Measurements from ENCODE around the gene RHOV.
A peak's percentile ranks its signal among the peaks of the same experiment; 100 is the strongest.

RHOV gene, protein sequence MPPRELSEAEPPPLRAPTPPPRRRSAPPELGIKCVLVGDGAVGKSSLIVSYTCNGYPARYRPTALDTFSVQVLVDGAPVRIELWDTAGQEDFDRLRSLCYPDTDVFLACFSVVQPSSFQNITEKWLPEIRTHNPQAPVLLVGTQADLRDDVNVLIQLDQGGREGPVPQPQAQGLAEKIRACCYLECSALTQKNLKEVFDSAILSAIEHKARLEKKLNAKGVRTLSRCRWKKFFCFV

DNA sequence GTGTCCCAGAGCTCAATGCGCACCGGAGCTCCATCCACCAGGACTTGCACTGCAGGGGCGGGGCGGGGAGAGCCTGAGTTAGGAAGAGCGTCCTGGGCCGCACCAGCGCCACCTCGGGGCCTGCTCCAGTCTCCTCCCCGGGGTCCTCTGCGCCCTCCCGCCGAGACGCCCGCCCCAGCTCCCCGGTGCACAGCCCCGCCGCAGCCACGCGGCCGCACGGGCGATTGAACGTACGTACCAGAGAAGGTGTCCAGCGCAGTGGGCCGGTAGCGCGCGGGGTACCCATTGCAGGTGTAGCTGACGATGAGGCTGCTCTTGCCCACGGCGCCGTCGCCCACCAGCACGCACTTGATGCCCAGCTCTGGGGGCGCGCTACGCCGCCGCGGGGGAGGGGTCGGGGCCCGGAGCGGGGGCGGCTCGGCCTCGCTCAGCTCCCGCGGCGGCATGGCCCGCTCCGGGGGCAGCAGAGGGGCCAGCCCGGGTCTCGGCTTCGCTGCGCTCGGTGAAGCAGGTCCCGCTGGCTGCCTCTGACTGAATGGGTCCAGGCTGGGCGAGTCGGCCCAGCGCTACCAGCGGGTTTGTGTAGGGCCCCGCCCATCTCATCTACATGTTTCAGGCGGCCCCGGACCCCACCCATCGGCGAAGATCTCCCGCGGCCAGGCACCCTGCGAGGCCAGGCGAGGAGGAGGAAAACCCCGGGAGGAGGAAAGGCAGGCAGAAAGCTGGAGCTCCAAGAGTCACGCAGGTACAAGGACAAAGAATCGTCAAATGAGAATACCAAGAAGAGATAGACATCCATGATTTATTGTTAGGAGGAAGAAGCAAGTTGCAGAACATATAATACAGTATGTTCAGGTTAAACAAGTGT is at the start of gene RHOV:
RHOV (minus strand) TSS at position 541 of the 868 bp plus-strand sequence; CDS start at position 446, 95 bp downstream.
- peak within 1 kb of the TSS; percentile 71 for H3K27ac ChIP-seq
- DNase-seq (ENCODE audit: low read depth, low spot score) = no peak

DNA sequence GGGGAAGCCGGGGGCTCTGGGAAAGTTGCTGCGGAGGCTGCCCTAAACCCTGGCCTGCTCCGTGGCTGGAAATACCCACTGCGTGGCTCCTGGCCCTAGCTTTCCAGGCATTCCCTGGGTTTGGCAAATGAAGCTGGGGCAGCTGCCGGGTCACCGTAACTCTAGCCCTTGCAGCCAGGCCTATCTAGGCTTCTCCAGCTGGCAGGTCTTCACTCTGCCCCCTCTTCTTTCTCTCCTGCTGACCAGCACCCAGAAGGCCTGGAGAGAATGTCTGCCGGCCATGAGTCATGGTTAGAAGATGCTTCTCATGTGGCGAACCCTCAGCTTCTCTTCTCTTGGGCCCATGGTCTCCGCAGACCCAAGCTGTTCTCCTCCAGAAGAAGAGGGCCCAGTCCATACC is 49.5 kb upstream of the RHOV start:
- no peak overlapping the region for H3K27ac ChIP-seq
- DNase-seq (ENCODE audit: low read depth, low spot score) = no peak

DNA sequence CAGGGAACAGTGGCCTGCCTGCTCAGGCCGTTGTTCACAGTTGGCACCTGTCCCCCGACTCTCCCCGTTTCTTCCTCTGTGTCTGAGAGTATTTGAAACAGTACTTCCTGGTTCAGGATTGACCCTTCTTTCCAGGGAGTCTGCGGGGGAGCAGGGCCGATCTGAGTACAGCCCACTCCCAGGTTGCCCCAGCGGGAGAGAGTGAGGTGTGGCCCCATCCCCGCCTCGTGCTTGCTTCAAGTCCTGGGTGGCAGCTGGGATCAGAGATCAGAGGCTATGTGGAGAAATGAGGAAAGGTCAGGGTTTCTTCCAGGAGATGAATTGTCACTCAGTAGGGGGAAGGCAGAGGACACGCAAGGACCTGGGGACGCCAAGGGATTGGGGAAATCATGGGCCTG is 48.6 kb upstream of the RHOV start:
- H3K27ac ChIP-seq = no peak overlapping the region
- DNase-seq (ENCODE audit: low read depth, low spot score) = no peak

DNA sequence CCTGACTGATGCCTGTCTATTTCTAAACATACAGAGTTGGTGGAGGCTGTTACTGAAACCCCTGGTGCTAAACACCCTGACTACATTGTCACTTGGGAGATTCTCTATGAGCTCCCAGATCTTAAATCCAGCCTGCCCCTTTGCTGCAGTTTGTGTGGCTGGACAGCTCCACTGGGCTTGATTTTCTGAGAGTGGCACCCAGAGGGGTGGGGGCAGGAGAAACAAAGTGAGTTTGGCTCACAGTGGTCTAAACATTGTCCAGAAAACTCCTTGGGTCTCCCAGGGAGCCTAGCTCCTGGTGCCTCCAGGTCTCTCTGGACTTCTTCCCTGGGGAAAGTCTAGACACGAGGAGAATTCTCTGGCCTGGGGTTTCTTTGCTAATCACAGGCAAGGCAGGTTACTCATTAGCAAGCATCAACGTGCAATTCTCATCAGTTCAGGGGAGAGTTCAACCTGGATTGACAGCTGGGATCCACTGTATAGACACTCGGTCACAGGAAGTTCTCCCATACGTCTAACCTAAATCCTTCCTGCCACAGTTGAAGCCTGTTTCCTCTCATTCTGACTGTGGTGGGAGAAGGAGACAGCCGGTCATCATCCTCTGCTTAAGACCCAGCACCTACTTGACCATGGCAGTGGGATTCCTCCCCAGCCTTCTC is 48.0 kb upstream of the RHOV start:
- H3K27ac ChIP-seq = no peak overlapping the region
- DNase-seq (ENCODE audit: low read depth, low spot score) = no peak

DNA sequence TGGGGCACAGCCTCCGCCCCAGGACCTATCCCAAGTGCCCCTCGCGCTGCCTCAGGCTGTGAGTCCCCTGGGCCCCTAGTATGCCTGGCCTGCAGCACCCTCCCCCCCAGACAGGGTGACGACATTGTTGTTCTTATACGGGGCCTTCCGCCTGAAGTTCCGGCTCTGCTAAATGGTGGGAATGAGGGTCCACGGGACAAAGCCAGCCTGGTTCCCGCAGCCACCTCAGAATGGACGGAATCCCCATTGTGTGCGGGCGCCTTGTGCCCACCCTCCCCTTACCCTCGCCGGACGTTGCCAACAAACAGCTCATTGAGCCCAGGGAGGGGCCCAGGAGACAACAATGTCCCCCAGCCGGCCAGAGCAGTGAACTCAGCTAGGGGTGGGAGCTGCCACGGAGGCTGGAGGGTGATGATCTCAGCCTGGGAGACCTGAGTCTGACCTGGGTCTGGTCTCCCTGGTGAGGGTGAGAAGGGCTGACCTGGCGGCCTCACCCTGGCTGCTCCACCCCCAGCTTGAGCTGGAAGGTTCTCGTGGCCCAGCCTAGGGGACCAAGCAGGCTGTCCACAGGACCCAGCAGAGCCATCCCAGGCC is 44.9 kb upstream of the RHOV start:
- DNase-seq (ENCODE audit: low read depth, low spot score) = no peak
- H3K27ac ChIP-seq = no peak overlapping the region

DNA sequence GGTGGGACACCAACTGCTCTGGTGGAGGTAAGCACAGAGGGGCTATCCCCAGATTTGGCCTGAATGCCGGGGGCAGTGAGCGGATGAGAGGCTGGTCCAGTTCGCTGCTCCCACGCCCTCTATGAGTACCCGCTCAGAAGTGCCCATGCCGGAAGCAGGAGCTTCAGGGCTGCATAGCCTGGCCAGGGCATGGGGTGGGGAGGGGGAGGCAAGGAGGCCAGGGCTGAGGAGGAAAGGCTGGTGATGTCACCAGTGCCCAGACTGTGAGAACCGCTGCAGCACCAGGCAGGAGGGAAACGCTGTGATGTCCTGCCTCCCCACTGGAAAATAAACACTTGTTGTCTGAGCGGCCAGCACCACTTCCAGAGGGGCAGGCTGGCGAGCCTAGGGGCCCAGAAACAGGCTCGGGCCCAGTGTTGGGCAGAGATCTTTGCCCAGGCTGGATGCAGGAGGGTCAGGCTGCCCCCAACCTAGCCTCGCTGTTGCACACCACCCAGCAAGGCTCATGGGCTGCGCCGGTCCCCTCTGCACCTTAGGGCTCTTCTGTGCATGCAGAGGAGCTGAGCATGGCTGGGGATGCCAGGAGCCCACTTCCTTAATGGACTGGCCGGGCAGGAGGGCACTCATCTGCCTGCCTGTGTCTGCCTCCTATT is 44.2 kb upstream of the RHOV start:
- H3K27ac ChIP-seq = no peak overlapping the region
- DNase-seq (ENCODE audit: low read depth, low spot score) = no peak

DNA sequence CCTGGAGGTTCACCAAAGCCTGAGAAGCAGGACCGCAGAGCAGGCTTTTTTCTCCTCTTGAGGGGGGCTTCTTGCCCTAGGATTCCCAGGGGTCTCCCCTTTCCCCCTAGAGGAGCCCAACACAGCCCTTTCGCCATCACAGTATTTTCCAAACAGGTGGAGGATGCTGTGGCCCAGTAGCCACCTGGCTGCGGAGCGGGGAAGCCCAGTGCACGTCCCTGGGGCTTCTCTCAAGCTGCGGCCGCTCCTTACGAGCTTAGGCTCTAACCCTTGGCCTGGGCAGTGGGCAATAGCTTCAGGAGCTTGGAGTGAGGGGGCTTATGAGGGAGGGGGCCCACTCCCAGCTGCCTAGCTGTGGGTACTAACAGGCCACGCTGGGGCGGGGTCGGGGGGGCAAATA is 43.6 kb upstream of the RHOV start:
- DNase-seq (ENCODE audit: low read depth, low spot score) = no peak

DNA sequence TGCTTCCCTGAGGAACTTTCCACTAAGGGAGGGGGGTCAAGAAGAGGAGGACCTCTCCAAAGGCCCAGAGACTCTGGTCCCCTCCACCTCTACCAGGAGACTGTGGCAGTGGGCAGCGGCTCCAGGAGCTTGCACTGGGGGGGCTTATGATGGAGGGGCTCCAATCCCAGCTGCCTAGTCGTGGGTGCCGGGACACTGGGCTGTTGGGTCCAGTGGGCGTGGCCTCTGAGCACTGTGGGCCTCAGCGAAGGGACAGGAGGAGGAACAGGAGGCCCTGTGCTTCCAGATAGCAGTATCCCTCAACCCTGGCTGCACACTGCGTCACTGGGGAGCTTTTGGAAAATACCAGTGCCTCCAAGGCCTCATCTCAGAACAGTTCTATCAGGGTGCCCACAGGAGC is 41.6 kb upstream of the RHOV start:
- no peak overlapping the region for H3K27ac ChIP-seq
- DNase-seq (ENCODE audit: low read depth, low spot score) = no peak

More for the DNA sequence above, 43.6 kb upstream of the RHOV start:
- H3K27ac ChIP-seq = no peak overlapping the region

DNA sequence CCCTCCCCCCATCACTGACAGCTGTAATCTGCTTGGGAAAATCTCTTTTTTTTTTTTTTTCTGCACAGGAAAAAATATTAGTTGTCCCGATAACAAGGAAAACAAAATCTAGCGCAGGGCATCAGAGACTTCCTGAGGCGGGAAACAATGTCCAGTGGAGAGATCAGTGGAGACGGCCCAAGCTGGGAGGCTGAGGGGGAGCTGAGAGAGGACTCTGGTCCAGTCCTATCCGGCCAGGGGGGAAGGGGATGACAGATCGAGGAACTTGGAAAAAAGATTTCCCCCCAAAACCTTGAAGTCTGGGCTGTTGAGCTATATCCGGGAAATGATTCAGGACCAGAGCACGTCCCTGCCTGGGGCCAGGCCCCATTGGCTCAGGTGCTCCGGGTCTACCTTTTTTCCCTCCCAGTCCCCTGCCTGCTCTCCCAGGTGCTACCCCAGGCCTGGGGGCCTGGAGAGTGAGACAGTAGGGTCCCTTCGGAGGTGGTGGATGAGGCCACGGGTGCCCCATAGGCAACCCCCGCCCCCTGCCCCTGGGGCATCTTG is 41.2 kb upstream of the RHOV start:
- no peak overlapping the region for H3K27ac ChIP-seq
- DNase-seq (ENCODE audit: low read depth, low spot score) = no peak

DNA sequence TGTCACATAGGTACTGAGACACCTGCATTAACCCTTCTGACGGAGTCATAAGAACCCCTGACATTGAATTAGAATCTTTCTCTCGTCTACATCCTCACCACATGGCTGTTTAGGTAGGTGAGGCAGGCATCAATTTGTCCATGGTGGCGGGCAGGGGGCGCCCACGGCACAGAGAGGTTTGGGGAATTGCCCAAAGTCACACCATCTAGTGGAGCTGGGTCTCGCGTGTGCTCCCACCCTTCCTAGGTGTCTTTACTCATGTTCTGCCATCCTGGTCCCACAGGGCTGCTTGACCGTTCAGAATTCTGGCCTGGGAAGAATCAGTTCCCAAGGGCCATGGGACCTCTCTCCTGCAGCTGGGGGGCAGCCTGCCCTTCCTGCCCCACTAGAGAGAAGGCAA is 40.5 kb upstream of the RHOV start:
- H3K27ac ChIP-seq = no peak overlapping the region
- DNase-seq (ENCODE audit: low read depth, low spot score) = no peak

DNA sequence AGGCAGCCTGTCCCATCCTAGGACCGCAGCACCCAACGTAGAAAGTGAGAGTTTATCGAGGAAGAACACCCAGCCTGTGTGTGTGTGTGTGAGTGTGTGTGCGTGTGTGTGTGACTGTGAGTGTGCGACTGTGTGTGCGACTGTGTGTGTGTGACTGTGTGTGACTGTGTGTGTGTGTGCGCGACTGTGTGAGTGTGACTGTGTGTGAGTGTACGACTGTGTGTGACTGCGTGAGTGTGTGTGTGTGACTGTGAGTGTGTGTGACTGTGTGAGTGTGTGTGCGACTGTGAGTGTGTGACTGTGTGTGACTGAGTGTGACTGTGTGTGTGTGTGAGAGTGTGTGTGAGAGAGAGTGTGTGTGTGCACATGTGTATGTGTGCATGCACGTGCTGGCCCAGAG is 40.0 kb upstream of the RHOV start:
- H3K27ac ChIP-seq = no peak overlapping the region
- no peak for DNase-seq (ENCODE audit: low read depth, low spot score)

DNA sequence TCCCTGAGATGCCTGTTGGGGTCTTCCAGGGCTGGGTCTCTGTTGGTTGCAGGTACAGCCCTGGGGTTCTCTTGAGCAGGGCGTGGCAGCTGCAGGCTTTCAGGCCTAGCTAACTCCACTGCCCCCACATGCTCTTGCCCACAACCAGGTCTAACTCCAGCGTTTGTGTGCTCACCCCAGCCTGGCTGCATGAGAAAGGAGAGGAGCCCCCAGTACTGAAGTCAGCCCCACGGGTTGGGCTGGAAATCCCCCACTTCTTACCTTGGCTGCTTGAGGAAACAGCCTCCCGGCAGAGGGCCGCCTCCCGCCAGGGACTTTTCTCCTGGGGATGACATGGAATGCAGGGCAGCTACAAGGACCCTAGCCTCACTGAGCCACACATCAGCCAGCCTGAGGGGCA is 38.4 kb upstream of the RHOV start:
- H3K27ac ChIP-seq = no peak overlapping the region
- DNase-seq (ENCODE audit: low read depth, low spot score) = no peak

DNA sequence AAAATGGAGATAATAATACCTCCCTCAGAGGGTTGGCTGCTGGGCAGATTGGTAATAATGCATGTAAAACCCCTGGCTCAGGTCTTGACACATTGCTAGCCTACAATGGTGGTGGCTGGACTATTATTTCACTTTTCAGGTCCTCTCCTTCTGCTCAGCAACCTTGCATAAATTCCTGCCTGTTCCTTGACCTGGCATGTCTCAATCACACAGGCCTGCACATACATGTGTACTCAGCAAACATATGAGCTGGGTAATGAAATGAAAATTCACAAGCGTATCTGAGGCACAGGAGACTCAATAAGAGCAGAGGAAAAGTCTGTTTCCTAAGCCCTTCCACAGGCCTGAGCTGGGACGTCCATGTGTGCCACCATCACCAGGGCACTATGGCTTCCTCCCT is 37.7 kb upstream of the RHOV start:
- DNase-seq (ENCODE audit: low read depth, low spot score) = no peak
- H3K27ac ChIP-seq = no peak overlapping the region

DNA sequence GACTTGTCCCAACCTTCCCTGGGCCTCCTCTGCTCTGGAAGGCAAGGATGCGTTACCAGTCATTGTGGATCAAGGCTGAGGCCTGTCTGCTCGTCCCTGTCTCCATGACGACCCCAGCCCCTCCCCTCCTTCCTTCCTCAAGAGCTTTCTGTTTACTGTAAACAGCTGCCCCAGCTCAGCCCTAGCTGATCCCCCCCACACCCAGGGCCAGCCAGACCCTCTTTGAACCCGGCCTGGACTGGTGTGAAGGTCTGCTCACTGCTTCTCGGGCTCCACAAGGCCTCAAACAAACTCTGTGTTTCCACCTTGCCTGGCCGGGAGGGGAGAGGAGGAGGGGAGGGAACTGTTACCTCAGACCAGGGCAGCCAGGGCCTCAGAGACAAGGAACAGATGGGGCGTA is 37.1 kb upstream of the RHOV start:
- H3K27ac ChIP-seq = no peak overlapping the region
- DNase-seq (ENCODE audit: low read depth, low spot score) = no peak

DNA sequence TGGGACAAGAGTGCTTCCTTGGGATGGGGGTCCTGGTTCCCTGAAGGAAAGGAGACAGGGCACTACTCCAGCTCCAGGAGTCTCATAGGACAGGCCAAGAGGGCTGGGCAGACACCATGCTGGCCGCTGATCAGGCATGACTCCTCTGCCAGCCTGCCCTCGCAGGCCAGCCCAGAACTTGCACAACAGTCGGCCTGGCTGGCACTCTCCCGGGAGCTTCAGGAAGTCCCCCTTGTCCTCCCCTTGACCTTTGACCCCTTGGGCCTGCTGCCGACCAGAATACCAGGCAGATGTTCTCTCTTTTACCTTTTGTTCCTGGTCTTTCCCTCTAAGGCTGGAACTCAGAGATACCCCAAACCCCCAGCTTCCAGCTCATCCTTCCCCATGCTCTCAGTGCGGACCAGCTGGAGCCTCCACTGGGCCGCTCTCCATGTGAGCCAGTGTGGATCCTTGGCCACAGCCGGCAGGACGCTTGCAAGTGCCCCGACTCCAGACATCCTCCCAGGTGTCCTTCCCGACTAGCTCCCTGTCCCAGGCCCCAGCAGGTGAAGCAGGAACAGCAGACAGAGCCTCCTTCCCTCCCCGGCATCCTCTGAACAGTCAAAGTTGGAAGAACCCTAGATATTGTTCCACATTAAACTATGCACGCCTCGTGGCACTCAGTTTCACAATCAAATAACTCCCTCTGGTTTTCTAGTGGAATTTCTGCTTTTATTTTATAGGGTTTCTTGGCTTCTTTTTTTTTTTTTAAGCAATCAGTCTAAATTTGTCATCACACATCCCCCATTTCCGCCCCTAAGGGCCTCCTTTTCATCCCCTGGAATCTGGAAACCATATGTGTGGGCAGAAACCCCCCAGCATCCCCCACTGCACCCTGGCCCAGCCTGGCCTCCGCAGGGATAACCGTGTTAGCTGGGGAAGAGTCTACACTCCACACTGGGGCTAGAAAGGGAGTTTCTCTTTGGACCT is 35.9 kb upstream of the RHOV start:
- H3K27ac ChIP-seq = no peak overlapping the region
- DNase-seq (ENCODE audit: low read depth, low spot score) = no peak

DNA sequence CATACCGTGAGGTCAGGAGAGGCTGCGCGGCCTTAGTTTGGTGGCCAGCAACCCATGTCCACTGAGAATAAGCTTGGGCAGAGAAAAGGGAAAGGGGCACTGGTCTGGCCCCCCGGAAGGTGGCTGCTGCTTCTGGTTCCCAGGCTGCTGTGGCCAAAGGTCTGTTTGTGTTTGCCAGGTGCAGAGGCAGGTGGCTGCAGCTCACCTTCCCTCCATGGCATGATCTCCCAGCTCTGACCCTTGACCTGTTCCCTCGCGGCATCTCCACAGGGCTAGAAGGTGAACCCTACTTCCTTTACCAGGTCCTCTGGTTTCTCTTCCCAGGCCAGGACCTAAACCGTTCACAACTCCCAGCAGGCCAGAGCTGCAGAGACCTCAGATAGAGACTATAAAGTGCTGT is 34.1 kb upstream of the RHOV start:
- H3K27ac ChIP-seq = no peak overlapping the region
- no peak for DNase-seq (ENCODE audit: low read depth, low spot score)

DNA sequence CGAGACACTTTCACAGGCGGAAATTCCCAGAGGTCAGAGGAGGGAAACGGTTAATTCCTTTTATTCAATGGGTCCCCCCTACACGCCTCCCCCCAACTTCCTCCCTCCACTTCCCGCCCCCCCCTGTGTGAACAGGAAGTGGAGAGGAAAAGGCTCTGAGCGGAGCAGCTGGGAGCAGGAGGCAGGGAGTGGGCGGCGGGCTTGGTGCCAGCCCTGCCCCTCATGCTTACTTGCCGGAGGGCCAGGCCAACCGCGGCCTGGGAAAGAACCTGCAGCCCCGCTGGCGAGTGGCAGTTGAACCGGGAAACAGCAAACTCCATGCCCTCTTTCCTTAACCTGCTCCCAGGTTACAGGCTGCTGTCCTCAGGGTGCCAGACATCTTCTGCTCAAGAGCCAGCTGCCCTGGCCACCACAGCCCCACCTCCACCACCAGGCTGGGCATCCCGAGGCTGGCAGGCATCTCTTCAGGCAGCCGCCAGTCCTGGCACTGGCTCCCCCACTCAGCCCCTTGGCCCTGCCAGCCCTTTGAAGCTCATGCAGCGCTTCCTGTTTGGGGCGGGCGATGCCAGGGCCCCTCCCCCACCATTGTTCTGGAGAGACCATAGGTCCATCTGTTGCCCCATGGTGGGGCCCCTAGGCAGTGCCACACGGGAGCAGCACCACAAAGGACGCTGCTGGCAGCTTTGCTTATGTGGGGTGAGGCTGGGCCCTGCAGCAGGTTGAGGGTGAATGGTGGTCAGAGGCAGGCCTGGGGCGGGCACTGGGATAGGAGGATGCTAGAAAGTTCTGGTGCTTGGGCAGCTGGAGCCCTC is 33.2 kb upstream of the RHOV start:
- no peak for DNase-seq (ENCODE audit: low read depth, low spot score)

More for the DNA sequence above, 33.2 kb upstream of the RHOV start:
- H3K27ac ChIP-seq = peak overlapping the region; percentile 75

All from epithelial cell of prostate (primary cell).